Activated CD4-positive, alpha-beta T cell treated with anti-CD3 and anti-CD28 coated beads, Interleukin-2, amount 50 U/mL, for 4 hours (primary cell): ENCODE measurements around the gene KDM2B.
A peak's percentile ranks its signal among the peaks of the same experiment; 100 is the strongest.
"Not testable (repeated sequence)": the region's sequence is repeated elsewhere in the genome, so short reads cannot be mapped to it uniquely, and the experiment has no call there.

ENCODE experiments used
- DNase-seq, 2 experiments: peaks; one replicate each; pipeline ENCODE4 v3.0.0-alpha.2; 2020

Gene KDM2B

DNA sequence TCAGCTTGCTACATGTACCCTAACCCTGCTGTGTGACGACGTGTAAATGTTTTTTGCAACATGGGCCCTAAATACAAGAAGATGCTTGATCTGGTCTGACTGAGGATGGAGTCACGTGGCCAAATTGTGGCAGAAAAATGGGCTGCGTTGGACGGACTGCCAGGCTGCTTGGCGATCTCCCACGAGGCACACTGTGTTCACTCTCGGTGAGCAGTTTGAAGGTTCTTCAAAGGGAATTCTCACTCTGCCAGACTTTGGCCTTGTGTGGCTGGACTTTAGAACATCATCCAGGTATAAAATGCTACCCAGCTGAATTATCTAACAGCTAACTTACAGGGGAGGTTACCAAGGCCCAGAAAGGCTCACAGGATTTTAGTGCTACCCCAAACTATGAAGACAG lies 85.1 kb downstream of the KDM2B start:
- no peak for DNase-seq

DNA sequence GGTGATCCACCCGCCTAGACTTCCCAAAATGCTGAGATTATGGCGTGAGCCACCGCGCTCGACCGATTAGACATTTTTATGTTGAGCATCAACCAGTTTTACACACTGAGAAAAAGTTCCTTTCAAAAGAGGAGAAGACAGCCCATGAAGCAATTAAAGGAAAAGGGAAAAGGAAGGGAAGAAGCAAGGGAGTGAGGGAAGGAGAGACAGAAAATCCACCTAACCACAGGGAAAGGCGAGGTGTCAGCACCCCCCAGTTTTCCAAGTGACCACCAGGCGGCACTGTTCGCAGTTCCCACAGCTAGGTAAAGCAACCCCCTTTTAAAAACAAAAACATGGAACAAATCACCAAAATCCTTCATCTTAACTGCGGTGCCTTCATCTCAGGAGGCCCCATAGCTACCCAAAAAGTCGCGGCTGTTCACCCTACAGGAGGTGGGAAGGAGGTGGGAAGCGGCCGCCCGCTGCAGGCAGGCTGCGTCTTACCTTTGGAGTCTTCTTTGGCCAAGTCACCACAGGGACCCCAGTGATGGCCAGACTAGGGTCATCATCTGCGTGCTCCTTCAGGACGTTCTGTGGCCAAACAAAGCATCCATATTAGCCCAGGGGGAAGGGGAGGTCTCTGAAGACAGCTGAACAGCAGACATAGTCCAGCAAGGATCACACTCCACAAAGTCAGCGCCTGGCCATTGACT lies 86.6 kb downstream of the KDM2B start:
- peak; percentile 58 to 64 for DNase-seq

DNA sequence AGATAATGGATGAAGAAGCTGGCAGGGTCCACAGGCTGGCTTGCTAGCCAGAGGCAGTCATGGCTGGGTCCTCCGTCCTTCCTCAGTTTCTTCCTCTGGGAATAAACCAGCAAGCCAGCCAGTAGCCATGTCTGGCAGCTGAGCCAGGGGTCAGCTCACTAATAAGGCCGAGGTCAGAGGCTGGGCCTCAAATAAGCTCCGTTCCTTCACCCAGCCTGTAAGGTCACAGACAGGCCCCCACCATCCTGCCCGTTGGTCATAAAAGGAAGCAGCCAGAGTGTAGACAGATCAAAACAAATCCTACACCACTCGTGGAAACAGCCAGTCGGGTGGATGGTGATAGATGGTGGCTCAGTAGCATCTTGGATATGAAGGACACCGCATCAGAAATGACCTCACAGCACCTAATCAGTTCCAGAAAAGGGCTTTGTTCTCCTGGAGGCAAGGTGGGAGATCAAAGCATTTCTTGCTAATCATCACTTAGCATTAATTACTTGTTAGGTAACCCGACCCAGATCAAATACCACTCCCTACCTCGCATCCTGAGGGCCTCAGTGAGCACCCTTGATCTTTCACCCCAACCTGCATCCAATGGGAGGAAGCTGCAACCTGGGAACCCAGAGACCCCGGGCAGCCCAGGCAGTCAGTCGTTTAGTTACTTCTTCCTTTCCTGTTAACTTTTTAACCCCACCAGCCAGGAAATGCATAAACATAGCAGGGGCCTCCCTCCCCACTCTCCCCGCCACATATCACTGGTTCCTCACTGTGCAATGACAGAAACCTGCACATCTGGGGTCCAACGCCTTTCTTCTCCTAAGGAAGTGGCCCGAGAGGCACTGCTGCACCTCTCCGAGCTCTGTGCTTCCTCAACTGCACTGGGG lies 90.2 kb downstream of the KDM2B start:
- no peak for DNase-seq

DNA sequence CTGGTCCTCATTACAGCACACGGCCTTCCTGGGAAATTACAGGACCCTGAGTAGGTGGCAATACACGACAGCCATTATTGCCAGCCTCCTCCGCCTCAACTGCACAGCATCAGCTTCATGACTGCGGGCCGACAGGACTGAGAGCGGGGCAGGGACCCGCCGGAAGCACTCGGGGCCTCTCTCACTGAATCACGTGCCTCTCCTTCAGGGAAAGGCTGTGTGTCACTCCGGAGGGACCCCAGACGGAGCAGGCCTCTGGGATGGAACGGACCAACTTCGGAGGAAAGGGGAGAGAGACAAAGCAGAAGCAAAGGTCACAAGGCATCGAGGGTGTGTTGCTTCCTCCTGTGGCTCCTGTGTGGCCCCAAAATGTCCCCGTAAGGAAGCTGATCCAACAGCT lies 90.9 kb downstream of the KDM2B start:
- no peak for DNase-seq

DNA sequence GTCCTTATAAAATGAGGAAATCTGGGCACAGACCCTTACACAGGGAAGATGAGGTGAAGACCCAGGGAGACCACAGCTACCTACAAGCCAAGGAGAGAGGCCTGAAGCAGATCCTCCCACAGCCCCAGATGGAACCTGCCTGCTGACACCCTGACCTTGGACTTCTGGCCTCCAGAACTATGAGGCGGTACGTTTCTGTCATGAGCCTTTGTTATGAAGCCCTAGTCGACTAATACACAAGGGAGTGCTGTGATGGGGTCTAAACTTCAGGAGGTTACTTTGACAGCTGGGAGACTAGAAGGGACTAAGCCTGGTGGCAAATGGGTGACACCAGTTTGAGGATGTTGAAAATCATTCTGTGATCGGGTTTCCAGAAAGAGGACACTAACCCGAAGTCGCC lies 95.9 kb downstream of the KDM2B start:
- no peak for DNase-seq

DNA sequence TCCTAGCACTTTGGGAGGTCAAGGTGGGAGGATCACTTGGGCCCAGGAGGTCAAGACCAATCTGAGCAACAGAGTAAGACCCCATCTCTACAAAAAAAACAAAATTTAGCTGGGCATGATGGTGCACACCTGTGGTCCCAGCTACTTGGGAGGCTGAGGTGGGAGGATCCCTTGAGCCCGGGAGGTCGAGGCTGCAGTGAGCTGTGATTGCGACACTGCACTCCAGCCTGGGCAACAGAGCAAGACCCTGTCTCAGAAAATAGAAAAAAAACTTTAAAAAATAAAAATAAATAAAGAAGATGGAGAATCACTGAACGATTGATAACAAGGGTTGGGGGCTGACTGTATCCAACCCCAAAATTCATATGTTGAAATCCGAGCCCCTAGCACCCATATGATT lies 96.3 kb downstream of the KDM2B start:
- not testable (repeated sequence) for DNase-seq

DNA sequence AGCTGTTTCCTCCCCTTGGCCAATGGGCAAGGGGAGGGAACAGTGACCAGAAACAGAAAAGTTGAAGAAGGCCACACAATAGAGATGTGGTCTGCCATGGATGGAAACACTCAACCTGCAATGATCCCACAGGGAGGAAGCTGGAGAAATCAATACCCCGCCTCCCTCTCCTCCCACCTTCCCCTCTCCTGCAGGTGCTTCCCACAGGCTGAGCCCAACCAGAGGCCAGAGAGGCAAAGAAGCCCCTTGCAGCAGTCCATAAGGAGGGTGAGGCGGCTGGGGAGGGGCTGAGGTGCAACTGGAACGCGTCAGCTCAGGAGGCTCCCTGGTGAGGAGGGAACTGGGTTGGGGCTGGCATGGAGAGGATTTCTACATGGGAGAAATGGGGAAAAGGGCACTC lies 96.9 kb downstream of the KDM2B start:
- no peak for DNase-seq

DNA sequence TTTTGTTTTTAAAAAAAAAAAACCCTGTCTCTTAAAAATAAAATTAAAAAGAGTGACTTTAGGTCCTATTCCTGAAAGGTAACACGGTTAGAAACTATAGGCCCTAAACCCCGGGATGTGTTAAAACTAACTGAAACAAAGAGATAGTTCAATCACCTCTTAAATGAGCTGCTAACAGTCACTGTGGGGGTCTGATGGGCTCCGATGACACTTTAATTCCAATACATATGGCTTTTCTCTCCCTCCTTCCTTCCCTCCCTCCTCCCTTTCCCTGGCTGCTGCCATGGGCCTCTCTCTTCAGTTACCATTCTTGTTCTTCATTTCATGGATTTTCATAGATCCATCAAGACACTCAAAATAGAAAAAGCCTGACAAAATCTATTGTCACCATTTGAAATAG lies 104.3 kb downstream of the KDM2B start:
- no peak for DNase-seq

DNA sequence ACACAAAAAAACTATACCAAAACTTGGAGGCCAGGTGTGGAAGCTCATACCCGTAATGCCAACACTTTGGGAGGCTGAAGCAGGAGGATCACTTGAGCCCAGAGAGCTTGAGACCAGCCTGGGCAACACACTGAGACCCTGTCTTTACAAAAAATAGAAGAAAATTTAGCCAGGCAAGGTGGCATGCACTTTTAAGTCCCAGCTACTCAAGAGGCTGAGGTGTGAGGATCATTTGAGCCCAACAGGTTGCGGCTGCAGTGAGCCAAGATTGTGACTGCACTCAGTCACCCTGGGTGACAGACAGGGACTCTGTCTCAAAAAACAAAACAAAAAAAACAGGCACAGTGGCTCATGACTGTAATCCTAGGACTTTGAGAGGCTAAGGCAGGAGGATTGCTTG lies 105.5 kb downstream of the KDM2B start:
- no peak for DNase-seq

DNA sequence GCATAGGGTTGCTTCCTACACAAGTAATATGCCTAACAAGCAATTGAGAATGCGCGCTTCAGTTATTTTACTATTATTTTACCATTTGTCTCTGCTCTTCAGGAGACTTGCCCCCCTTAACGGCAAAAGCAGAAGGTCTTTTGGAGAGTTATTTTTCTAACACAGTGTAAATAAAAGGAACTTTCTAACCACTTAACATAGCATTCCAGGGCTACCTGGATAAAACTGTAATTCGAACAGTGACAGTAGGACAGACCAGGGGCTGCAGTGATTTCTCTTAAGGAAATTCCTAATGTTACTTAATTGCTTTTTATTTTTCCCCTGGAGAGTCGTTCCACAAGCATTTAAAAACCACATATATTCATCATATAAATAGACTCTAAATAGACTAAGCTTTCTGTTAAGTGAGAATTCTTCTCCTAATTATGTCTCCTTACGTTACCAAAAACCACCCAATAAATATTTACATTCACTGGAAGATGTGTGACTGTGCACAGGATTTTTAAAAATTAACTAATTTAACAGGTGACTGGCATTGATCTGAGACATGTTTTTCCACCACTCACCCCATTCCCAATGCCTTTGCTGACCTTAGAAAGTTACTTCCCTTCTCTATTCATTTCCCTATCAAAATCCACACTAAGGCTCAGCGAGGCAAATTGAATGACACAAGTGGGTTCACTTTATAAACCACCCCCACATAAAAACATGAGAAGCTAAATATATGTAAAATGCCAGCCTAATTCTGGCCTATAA lies 108.5 kb downstream of the KDM2B start:
- DNase-seq, result no peak

DNA sequence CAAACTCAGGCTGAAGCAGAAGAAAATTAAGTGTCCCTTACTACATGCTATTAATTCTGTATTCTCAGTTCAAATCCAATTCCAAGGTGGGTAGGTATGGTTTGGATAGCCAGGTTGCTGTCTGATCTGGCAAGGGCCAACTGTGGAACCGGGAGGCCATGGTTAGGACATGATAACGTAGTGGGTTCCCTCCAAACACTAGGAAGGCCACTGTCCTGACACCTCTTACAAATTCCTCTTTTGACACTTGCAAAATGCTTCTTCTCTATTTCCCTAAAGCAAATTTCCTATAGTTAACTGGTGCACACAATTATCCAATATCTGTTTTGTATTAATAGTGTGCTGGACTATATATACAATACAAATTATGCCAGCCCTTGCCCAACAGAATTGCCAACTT lies 110.1 kb downstream of the KDM2B start:
- DNase-seq, result no peak

DNA sequence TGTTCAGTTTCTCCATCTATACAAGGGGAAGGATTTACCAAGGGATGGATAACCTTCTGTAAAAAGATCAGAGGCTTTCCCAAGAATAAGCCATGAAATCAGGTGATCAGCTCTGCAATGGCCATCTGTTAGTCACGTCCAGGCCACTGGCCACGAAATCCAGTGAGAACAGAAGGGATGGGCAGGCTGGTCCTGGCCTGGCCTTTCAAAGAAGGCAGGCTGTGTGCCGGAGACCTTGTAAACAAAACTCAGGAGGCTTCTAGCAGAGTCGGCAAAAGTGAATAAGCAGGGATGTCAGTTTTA lies 112.4 kb downstream of the KDM2B start:
- no peak for DNase-seq

DNA sequence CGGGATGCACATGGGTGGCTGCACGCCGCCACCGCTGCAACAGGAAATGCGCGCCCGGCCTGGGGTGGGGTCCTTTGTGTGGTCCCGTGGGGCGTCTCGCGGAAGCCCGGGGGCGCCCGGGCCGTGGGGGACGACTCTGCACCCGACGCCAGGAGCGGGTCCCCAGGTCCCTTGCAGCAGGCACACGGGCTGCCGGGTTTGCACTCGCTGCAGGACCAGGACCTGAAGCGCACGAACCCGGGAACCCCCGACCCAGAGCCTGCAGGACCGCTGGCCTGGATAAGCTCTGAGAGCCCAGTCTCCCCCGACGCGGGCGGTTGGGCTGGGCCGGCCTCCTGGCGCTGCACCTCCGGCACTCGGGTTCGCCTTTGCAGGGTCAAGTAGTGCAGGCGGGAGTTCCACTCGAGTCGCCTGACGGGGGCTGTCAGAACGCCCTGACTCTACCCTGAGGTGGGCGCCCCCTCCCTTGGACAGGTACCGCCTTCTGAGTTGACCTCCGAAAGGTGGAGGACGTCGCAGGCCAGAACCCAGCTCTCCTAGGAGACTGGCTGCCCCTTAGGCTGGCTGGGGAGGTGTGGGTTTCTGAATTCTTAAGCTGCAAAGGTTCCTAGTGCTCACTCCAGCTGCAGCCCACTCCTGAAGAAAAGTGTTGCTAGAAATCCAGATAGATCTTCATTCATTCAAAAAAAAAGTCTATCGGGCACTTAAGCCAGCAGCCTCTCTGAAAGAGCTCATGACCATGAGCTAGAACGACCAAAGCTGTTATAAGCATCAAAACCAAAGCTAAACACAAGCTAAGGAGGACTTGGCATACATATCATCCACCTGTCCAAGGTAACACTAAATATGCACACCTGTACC lies 113.0 kb downstream of the KDM2B start:
- no peak for DNase-seq

DNA sequence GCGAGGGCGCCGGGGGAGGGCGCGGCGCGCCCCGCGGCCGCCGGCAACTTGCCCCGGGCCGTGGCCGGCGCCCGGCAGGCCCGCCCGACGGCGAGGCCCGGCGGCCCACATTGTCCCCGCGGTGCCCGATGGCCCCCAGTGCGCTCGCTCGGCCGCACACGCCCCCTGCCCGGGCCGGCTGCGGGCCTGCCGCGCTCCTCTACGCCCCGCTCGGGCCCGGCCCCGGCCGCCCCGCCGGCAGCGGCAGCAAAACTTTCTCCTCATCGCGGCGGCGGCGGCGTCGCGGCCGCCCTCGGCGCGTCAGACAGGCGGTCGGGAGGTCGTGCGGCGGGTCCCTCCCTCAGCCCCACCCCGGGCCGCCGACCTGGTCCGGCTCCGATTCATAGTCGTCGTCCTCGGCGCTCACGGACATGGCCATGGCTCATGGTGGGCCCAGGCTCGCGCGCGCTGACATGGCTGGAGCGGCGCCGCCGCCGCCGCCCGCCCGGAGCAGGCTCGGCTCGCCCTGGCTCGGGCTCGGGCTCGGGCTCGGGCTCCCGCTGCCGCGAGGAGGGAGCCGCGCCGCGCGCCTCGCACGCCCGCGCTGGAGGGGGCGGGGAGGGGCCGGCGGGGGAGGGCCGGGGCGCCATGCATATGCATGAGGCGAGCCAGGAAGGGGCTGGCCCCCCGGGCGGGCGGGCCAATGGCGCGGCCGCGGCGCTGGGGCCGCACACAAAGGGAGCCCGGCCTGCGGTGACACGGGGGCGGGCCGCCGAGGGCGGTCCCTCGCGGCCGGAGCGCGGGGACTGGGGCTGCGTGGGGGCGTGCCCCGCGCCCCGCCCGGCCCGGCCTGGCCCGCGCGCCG lies 113.8 kb downstream of the KDM2B start:
- DNase-seq, result peak; percentile 79 to 84

DNA sequence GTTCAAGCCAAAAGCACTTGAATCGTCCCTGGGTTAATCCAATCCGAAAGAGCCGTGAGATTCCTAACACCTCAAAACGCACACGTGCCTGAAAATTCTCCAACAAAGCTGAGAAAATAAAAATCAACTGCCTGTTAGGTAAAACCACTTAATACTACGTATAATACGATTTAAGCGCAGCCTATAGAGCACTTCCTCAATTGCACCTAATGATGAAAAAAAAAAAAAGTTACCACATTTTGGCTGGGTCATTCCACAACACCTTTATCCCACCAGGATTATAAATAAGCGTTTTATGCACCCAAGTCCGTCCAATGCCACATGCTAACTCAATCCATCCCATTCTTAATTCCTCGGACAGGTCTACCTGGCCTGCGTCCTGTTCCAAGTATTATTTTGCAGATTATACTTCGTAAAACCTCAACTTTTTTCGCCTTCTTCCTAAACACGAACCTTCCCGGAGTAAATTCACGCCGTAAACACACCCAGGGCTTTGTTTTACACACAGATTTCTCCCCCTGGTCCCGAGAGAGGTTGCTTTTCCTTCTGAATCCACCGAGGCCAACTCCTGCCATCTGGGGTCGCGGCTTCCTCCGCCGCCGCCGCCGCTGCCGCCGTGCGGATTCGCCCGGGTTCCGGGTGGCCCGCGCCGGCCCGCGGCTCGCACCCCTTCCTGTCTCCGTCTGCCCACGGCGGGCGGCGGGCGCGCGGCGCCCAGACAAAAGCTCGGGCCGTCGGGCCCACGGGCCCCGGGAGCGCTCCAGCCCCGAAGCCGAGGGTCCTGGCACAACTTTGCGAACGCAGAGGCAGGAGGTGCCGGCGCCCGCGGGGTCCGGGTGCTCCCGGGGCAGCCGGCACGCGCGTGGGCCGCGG lies 114.7 kb downstream of the KDM2B start:
- peak; percentile 12 to 18 for DNase-seq

DNA sequence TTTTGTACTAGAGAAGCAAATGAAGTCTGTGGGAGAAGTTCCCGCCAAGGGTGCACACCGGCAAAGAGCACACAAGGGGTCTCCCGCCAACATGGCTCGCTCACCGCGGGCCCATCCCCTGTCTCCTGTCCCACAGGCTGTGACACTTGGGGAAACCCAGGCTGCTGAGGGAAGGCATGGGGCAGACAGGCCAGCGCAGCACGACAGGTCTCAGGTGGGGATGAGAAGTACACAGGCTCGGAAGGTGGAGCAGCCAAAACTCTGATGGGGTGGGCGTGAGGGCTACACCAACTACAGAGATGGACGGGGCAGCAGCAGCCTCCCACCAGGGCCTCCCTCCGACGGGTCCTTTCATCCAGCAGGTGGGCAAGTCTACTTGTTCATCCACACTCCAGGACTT lies 116.5 kb downstream of the KDM2B start:
- DNase-seq, result no peak

DNA sequence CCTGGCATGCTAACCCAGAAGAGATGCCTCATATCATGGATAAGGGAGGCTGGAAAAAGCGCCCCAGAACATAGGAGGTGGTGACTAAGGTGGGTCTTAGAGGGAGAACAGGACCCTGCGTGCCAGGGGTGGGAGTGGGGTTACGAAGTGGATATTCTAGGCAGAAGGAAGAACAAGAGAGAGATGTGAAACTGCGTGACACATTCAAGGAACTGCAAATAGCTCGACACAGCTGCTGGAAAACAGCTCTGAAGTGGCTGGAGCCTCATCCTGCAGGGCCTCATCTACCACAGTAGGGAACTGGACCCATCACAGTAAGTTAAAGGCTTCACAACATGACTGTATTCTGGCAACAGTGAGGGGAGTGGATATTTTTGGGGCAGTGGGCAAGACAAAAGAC lies 119.8 kb downstream of the KDM2B start:
- no peak for DNase-seq

DNA sequence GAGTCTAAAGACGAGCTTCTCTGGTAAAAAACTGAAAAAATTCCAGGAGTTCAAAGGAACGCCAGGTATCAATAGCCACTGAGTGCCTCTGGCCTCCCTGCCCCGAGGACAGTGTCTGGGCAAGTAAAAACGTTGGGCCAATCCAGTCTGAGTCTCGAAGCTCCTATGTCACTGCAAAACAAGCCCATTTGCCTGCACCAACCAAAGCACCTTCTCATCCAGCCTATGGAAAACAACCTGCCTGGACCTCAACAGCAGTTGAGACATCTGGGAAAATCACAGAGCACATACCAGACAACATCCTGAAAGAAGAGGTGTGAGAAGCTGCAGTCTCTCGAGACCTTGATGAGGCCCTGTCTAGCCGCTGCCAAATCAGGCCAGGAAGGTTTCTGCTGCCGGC lies 124.3 kb downstream of the KDM2B start:
- DNase-seq, result no peak

DNA sequence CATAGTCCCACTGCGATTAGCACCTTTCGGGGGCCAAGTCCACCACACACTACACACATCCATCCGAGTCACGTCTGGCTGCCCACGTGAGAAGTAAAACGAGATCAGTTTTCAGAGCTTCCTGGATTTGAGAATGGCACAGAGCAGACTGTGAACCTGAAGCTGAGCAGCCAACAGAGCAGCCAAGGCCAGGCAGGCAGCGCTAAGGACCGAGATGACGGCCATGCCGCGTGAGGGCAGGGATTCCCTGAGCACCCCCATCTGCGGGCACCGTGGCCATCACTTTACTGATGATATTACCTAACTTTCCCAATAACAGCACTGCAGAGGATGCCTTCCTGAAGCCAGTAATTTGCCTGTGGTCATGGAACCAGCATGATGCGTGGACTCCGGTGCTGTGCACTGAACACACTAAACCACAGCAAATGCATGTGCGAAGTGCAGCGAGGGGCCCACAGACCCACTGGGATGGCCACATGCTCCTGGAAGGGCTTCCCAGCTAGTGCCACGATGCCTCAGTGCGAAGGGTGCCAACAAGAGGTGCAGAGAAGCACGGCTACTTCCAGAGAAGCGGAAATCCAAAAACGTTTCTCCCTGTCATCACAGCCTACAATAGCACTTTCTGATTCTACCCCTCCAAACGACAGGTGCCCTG lies 124.9 kb downstream of the KDM2B start:
- DNase-seq, result no peak

DNA sequence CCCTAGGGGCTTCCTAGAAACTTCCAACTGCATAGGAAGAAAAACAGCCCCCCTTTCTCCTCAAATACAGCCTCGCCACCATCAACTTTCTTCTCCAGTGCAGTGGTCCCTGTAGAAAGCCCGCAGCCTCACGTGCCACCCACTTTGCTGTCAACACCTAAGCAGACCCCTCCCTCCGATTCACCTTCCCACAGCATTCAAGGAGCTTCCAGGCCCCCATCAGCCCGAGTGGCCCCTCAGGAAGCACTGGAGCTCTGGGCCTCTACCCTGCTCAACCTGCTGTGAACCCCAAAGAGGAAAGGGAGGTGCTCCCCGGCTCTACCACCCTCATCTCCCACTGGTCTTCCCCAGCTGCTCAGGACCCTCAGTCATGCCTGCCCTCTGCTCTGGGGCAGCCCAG lies 125.9 kb downstream of the KDM2B start:
- DNase-seq, result no peak
